Caki2 (cell line): Measurements from ENCODE around the gene THAP4. TPM values are rescaled to one million over a fixed set of nuclear protein-coding genes. Genes with fewer than 3 reads are reported as not detected.
A peak's percentile ranks its signal among the peaks of the same experiment; 100 is the strongest.

ENCODE experiments used
- DNase-seq: peaks from one replicate; pipeline ENCODE4 v3.0.0-alpha.2; 2015; ENCODE audit warnings: low read depth
- in situ Hi-C: cut with HindIII; loops from 2 replicates; pipeline ENCODE4 v1.10.0; 2016; ENCODE audit warnings: low sequenced_read_pairs, low pct_unique_long_range_greater_than_20kb, mixed read lengths
- total RNA-seq: library from RNA; depleted of rRNA; stranded (reverse); fragments of >200 nt; shearing (Covaris generic); gene quantifications from 2 replicates; pipeline ENCODE4 v1.2.3, GENCODE V29; 2014; ENCODE audit warnings: low replicate concordance

THAP4 gene
- total RNA-seq, 1 experiment from 2014 or later: 87.0 TPM

GRCh38 chr2:241618296-241618805 lies 18.6 kb downstream of the THAP4 start:
- no peak for DNase-seq
- in situ Hi-C loops: no loop called here

DNA sequence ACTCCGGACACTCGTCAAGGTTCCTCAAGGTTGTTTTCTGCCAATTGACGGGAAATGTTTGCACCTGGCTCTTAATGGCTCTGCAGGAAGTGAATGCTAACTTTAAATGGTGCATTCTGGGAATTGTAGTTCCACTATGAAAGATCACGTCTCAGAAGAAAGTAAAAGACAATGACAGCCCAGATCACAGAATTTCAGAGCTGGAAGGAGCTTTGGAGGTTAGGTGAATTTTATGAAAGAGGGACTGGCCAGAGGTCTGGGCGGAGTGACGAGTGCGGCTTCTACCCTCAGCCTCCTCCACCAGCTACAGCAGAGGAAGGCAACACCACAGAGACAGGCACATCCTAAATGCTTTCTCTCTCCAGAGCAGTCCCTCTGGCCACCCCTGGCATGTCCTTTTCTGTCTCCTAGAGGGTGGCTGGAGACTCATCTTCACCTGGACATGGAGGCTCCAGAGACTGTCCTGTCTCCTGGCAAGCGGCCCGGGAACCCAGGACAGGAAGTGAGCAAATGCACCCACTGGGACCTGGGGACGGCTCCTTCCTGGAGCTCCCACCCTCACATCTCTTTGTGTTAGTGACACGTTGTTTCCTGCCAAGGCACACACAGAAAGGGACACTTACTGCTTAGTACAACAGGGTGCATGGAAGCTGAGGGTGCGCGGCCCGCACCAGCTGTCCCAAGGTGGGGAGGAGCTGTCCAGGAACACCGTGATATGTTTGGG lies 19.4 kb downstream of the THAP4 start:
- in situ Hi-C loops: no loop called here
- DNase-seq: no peak

DNA sequence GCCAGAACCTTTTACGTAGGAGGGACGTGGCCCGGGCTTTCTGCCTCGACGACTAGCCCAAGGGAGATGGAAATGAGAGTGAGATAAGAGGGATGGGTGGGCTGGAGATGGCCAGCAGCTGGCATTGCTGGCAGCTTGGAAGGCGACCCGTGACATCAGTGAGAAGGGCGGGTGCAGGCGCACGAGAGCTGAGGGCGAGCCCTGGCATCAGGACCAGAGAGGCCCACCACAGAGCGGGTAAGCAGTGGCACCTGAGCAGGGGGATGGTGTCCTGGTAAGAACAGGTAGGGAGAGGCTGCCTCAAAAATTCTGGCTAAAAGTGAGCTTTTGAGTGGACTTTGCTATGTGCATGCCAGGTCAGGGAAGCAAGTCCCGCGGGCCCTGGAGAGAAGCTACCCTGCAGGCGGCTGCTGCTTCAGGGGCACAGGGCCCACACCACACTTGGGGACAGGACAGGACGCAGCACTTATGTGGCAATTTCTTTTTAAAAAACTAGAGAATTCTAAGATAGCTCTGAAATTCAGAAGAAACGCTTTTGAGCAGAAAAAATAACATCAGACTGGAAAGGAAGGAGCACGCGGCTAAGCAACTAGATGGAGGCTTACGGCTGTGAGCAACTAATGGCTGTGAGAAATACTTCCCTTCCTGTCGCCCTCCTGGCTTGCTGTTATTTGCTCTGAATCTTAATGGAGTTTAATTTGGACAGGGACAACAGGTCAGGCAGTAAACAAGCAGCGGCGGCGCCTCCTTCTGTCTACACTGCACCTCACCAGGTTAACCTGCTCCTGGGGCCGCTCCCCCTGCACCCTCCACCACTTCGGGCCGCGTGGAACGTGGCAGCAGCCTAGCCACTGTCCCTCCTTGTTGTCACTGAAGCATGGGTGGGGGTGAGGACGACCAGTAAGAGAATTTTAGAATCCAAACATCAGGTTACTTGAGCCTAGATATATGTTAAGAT lies 20.5 kb downstream of the THAP4 start:
- in situ Hi-C loops: no loop called here
- DNase-seq: no peak

GRCh38 chr2:241615522-241616052 lies 21.4 kb downstream of the THAP4 start:
- DNase-seq: no peak

DNA sequence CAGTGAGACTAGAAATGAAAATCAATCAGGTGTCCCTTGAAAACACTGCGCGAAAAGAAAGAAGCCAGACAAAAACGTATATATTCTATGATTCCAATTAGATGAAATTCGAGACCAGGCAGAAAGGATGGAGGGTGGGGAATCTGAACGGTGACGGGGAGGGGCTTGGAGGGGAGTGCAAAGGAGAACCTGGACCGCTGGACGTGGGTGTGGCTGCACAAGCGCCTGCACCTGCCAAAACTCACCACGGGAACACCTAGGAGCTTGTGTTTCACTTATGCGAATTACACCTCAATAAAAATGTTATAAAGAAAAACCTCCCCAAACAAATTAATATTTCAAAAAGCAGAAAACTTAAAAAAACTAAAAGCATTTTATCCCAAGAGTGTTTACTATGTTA lies 21.9 kb downstream of the THAP4 start:
- DNase-seq: no peak
- in situ Hi-C loops: no loop called here

More at GRCh38 chr2:241615522-241616052, 21.4 kb downstream of the THAP4 start:
- in situ Hi-C loops: no loop called here

DNA sequence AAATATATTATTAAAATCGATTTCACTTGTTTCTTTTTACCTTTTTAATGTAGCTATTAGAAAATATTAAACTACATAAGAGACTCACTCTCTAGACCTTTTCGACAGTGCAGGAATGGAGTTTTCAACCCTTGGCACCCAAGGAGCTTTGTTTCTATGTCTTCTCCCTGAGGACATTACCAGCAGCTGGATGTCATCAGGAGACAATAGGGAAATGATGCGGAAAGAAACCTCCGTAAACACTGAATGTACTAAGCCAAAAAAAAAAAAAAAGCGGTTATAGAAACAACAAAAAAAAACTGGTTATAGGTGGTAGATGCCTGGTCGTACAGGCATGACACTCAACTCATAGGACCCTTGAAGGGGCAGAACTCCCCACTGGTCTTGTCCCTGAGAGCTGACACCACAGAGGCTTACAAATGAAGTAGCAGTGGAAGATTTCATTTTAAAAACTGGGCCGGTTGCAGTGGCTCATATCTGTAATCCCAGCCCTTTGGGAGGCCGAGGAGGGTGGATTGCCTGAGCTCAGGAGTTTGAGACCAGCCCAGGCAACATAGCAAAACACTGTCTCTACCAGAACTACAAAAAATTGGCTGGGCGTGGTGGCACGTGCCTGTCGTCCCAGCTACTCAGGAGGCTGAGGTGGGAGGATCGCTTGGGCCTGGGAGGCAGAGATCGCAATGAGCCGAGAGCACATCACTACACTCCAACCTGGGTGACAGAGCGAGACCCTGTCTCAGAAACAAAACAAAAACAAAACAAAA lies 23.8 kb downstream of the THAP4 start:
- in situ Hi-C loops: no loop called here

GRCh38 chr2:241612156-241613016 lies 24.6 kb downstream of the THAP4 start:
- in situ Hi-C loops: no loop called here

More for the DNA sequence above, 23.8 kb downstream of the THAP4 start:
- no peak for DNase-seq

GRCh38 chr2:241611062-241611461 lies 25.9 kb downstream of the THAP4 start:
- DNase-seq: no peak
- in situ Hi-C loops: no loop called here

More at GRCh38 chr2:241612156-241613016, 24.6 kb downstream of the THAP4 start:
- no peak for DNase-seq

GRCh38 chr2:241609859-241610793 lies 26.8 kb downstream of the THAP4 start:
- DNase-seq: peak; percentile 96
- in situ Hi-C loops: no loop called here

DNA sequence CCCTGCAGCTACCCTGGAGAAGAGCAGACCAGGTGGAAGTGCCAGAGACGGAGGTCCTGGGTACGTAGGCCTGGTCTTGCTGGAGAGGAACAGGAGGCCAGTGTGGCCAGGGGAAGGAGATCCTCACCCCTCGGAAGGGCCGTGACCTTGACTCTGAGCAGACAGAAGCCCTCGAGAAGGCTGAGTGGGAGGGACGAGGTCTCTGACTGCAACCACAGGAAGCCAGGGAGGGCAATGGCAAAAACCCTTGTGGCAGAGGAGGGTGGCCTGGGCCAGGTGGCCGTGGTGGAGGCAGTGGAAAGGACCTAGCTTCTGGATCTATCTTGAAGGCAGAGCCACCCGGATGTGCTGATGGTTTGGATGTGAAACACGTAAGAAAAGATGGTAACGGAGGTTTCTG lies 28.1 kb downstream of the THAP4 start:
- in situ Hi-C loops: no loop called here
- DNase-seq: no peak

DNA sequence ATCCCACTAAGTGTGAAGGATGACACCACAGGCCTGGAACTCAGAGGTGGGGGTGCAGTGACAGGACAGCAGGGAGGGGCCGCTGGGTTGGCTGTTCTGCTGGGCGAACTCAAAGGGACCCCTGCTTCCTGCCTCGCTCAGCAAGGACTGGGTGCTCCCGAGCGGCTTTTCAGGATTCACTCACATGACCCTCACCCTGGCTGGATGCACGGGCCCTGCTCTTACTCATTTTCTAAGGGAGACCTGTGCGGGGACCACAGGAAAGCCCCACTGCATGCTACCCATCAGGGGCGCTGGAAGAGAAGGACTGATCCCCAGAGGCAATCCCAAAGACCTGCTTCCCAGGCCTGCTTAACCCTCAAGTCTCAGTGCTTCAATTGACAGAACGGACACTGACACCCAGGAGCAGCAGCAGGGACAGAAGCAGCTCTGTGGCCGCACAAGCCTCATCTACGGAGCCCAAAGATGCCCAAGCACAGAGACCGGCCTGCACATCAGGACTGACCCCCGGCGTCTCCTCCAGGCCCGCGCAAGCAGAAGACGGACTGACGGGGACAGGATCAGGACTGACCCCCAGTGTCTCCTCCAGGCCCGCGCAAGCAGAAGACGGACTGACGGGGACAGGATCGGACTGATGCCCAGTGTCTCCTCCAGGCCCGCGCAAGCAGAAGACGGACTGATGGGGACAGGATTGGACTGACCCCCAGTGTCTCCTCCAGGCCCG lies 29.6 kb downstream of the THAP4 start:
- no peak for DNase-seq
- in situ Hi-C loops: no loop called here

DNA sequence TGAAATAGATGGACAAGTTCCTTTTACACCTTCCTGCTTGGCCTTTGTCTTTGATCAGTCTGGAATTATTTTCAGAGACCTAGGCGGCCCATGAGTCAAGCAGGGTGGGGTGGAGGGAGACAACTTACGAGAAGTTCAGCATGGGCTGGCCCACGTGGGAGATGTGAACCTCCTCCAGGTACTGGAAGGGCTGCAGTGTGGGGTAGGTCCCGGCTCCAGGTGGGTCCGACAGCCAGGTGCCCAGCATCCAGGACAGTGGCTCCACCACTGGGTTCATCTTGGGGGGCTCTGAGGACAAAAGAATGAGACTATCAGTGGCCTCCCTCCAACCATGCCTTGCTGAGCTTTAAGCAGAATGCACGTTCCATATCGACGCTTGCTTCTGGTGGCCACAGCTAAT lies 30.8 kb downstream of the THAP4 start:
- in situ Hi-C loops: no loop called here
- DNase-seq: no peak

- in situ Hi-C loops: no loop called here
- no peak for DNase-seq
Measured at GRCh38 chr2:241603686-241604085, 33.3 kb downstream of the THAP4 start.

DNA sequence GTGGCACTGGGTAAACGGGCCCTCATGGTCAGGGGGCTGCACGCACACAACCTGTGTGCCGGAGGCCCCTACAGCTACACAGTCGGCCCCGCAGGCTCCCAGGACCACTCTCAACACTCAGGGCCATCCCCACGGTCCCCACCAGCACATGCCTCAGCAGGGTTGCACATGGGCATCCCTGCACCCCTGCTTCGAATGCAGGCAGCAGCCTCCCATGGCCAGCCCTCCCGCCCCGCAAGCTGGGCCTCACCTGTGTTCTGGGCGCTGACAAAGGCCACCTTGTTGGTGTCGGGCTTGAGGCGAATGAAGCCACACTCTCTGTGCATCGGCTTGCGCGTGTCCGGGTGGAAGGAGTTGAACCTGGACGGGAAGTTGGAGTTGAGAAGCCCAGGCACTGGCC lies 34.2 kb downstream of the THAP4 start:
- no peak for DNase-seq
- in situ Hi-C loops: no loop called here

- no peak for DNase-seq
- in situ Hi-C loops: no loop called here
Measured at GRCh38 chr2:241601841-241602240, 35.1 kb downstream of the THAP4 start.

DNA sequence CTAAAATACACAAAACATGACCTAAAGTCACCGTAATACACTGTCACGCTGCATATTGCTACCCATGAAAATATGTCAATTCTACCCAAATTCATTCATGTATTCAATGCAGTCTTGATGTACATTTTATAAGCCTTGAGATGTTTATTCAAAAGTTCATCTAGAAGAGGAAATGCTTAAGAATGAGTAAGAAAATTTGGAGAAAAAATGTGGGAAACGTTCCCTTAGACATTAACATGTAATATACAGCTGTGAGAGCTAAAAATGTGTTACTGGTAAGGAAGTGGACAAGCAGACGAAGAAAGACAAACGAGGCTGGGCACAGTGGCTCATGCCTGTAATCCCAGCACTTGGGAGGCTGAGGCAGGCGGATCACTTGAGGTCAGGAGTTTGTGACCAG lies 37.3 kb downstream of the THAP4 start:
- no peak for DNase-seq
- in situ Hi-C loops: no loop called here
